Activated T-cell treated with anti-CD3 and anti-CD28 coated beads for 4 hours (primary cell): ENCODE measurements around the gene AMZ1.
"Not testable (repeated sequence)": the region's sequence is repeated elsewhere in the genome, so short reads cannot be mapped to it uniquely, and the experiment has no call there.

Source experiments
- DNase-seq: peaks from one replicate; pipeline ENCODE4 v3.0.0-alpha.2; 2020

The AMZ1 gene

GRCh38 chr7:2670171-2670570 lies 17.8 kb upstream of the AMZ1 start:
- DNase-seq: no peak

GRCh38 chr7:2670720-2671391 lies 17.1 kb upstream of the AMZ1 start:
- peak; percentile 48 for DNase-seq

- DNase-seq: not testable (repeated sequence)
Observed at GRCh38 chr7:2673214-2673613, 14.8 kb upstream of the AMZ1 start.

GRCh38 chr7:2673934-2674333 lies 14.1 kb upstream of the AMZ1 start:
- no peak for DNase-seq

- DNase-seq: no peak
Observed at GRCh38 chr7:2675256-2675764, 12.7 kb upstream of the AMZ1 start.

- DNase-seq: not testable (repeated sequence)
Observed at GRCh38 chr7:2676576-2676975, 11.4 kb upstream of the AMZ1 start.

- DNase-seq: not testable (repeated sequence)
Observed at GRCh38 chr7:2678454-2678853, 9.5 kb upstream of the AMZ1 start.

- not testable (repeated sequence) for DNase-seq
Observed at GRCh38 chr7:2679135-2680127, 8.6 kb upstream of the AMZ1 start.

- no peak for DNase-seq
Observed at GRCh38 chr7:2680256-2680655, 7.7 kb upstream of the AMZ1 start.

- DNase-seq: peak; percentile 48
Observed at GRCh38 chr7:2680792-2681490, 7.1 kb upstream of the AMZ1 start.

GRCh38 chr7:2681929-2682799 lies 5.8 kb upstream of the AMZ1 start:
- DNase-seq: no peak

- no peak for DNase-seq
Observed at GRCh38 chr7:2684501-2684900, 3.5 kb upstream of the AMZ1 start.

- no peak for DNase-seq
Observed at GRCh38 chr7:2686101-2686500, 1.9 kb upstream of the AMZ1 start.

- DNase-seq: no peak
Observed at GRCh38 chr7:2687338-2687869, 598 bp upstream of the AMZ1 start.

- no peak for DNase-seq
Observed at GRCh38 chr7:2688409-2689342, 674 bp downstream of the AMZ1 start.

GRCh38 chr7:2689343-2689847 lies 1.4 kb downstream of the AMZ1 start:
- no peak for DNase-seq

- DNase-seq: no peak
Observed at GRCh38 chr7:2689951-2690705, 2.1 kb downstream of the AMZ1 start.

- no peak for DNase-seq
Observed at GRCh38 chr7:2691011-2691707, 3.2 kb downstream of the AMZ1 start.

- DNase-seq: not testable (repeated sequence)
Observed at GRCh38 chr7:2691932-2692439, 4.0 kb downstream of the AMZ1 start.
